Measurements from ENCODE around the gene LEKR1. TPM values are rescaled to one million over a fixed set of nuclear protein-coding genes. Genes with fewer than 3 reads are reported as not detected.

LEKR1 gene
- total and polyA plus RNA-seq, 2 of the 13 experiments (the other 11 are each of a cell fraction or from before 2014, with no cell fraction given): 0.49 to 1.5 TPM

- intact Hi-C loops (cut with micrococcal nuclease; ENCODE audit: unreplicated experiment): no loop called here
- H3K9me3 ChIP-seq (ENCODE audit: low read length): no peaks in the 10 kb centered on the region
- no peaks in the 10 kb centered on the region for H3K36me3 ChIP-seq (replicated peaks in 1 of 2; ENCODE audit: control insufficient read depth in 1 of 2, insufficient read depth in 2 of 2, low read length in 2 of 2)
- FAIRE-seq (no peak), DNase-seq (ENCODE audit: low spot score) (no peak), ATAC-seq (no peak)
- no peak overlapping the region for H3K9ac ChIP-seq (ENCODE audit: insufficient read depth, low read depth, low read length)
- TF ChIP-seq ZNF552 (CRISPR knock-in tag; IDR thresholded peaks at IDR 0.05; ENCODE audit: borderline replicate concordance) (no peak), ZSCAN12 (CRISPR knock-in tag; IDR thresholded peaks at IDR 0.05) (no peak), HNF4A (CRISPR knock-in tag; IDR thresholded peaks at IDR 0.05) (no peak), ZBTB1 (CRISPR knock-in tag; IDR thresholded peaks at IDR 0.05; ENCODE audit: borderline replicate concordance) (no peak)
- H4K20me1 ChIP-seq (ENCODE audit: insufficient read depth, low read length): no peaks in the 10 kb centered on the region
- H3K4me2 ChIP-seq (ENCODE audit: low read depth, low read length): no peak overlapping the region
- in situ Hi-C loops (cut with HindIII; ENCODE audit: extremely low pct_ligation_motif_present, low pct_unique_long_range_greater_than_20kb): no loop called here
- H3K4me3 ChIP-seq (replicated peaks in 1 of 3; ENCODE audit: insufficient read depth in 1 of 3, low read depth in 2 of 3, low read length in 3 of 3): no peak overlapping the region
- no peak overlapping the region for H3K27ac ChIP-seq (ENCODE audit: extremely low read length, insufficient read depth, low read length)
- ChIA-PET CTCF (ENCODE audit: low intra/inter-chr PET ratio, low total read pairs) (no interaction called here), POLR2A (no interaction called here)
- no peaks in the 10 kb centered on the region for H3K79me2 ChIP-seq (ENCODE audit: insufficient read depth, low read length)
- H3K4me1 ChIP-seq (ENCODE audit: insufficient read depth, low read length): no peaks in the 10 kb centered on the region
- H2AFZ ChIP-seq (ENCODE audit: low read length): no peak overlapping the region
- no peaks in the 10 kb centered on the region for H3K27me3 ChIP-seq (ENCODE audit: control insufficient read depth in 1 of 2, insufficient read depth in 2 of 2, low read length in 2 of 2)
- no TSS peak for BruUV-seq (replicated peaks)
These were observed 49.3 kb upstream of the LEKR1 start for GRCh38 chr3:156776871-156777270.

DNA sequence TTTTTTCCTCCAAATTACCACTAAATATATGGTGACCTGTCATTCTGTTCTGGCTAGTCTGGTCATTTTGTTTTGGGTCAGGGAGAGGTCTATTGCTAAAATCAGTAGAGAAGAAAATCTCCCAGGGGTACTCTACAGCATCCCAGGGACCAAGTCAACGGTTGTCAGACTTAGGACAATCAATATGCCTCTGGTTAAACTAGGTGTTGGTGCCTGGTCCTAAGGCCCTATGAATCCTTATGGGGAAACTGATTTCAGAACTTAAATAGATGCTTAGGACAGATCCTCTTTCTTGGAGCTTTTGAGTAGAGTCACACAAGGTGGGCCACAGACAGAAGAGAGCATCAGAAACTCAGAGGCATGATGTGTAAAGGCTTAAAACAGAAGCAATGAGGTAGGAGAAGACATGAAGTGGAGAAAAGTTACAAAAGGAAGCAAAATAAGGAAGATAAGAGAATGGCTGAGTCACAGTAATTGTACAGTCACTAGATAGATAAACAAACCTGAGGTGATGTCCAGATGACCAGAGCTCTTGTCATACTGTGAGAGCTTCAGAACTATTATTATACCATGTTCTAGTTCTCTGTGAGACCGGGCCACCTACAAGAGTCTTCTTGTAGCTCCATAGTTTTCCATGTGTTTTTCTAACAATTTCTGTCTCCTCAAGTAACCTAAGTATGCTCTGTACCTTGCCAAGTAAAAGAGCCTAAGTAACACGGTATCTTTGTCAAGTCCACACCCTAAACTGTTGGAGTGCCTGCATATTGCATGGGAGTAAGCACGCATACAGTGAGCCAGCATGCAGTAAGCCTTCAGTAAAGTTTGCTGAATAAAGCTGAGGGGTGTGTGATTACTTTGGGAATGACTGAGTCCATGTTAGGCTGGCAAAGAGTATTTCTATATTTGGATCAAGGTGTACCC lies 44.6 kb upstream of the LEKR1 start:
- BruUV-seq (replicated peaks): no TSS peak
- H3K27ac ChIP-seq (ENCODE audit: extremely low read length, insufficient read depth, low read length): no peak overlapping the region
- no peak overlapping the region for H3K4me2 ChIP-seq (ENCODE audit: low read depth, low read length)
- H3K9ac ChIP-seq (ENCODE audit: insufficient read depth, low read depth, low read length): no peak overlapping the region
- no peaks in the 10 kb centered on the region for H4K20me1 ChIP-seq (ENCODE audit: insufficient read depth, low read length)
- no peaks in the 10 kb centered on the region for H3K27me3 ChIP-seq (ENCODE audit: control insufficient read depth in 1 of 2, insufficient read depth in 2 of 2, low read length in 2 of 2)
- ATAC-seq (no peak), DNase-seq (ENCODE audit: low spot score) (no peak), FAIRE-seq (no peak)
- no peak for TF ChIP-seq ZSCAN5A (CRISPR knock-in tag; IDR thresholded peaks at IDR 0.05; ENCODE audit: borderline replicate concordance)
- 0 out of 2 replicates have a peak, but pooled peaks have one; percentile 6 for TF ChIP-seq NFE2L2 (IDR thresholded peaks at IDR 0.05; ENCODE audit: low read length)
- ChIA-PET POLR2A (no interaction called here), CTCF (ENCODE audit: low intra/inter-chr PET ratio, low total read pairs) (no interaction called here)
- H2AFZ ChIP-seq (ENCODE audit: low read length): no peak overlapping the region
- H3K36me3 ChIP-seq (replicated peaks in 1 of 2; ENCODE audit: control insufficient read depth in 1 of 2, insufficient read depth in 2 of 2, low read length in 2 of 2): no peaks in the 10 kb centered on the region
- no peak overlapping the region for H3K4me3 ChIP-seq (replicated peaks in 1 of 3; ENCODE audit: insufficient read depth in 1 of 3, low read depth in 2 of 3, low read length in 3 of 3)
- in situ Hi-C loops (cut with HindIII; ENCODE audit: extremely low pct_ligation_motif_present, low pct_unique_long_range_greater_than_20kb) (no loop called here), intact Hi-C loops (cut with micrococcal nuclease; ENCODE audit: unreplicated experiment) (no loop called here)
- H3K9me3 ChIP-seq (ENCODE audit: low read length): no peaks in the 10 kb centered on the region
- 43% methylated on average over 4 of the region's 4 CpGs for WGBS (ENCODE audit: low lambda C conversion rate)
- no peaks in the 10 kb centered on the region for H3K4me1 ChIP-seq (ENCODE audit: insufficient read depth, low read length)
- H3K79me2 ChIP-seq (ENCODE audit: insufficient read depth, low read length): no peaks in the 10 kb centered on the region
